ENCODE results near the gene MAST4. TPM values are rescaled to one million over a fixed set of nuclear protein-coding genes. Genes with fewer than 3 reads are reported as not detected.

Gene MAST4
- total and polyA plus RNA-seq, 2 of the 13 experiments (the other 11 are each of a cell fraction or from before 2014, with no cell fraction given): 3.4 to 3.7 TPM

GRCh38 chr5:67025457-67025856 is 429.3 kb downstream of the MAST4 start:
- H3K36me3 ChIP-seq (replicated peaks in 1 of 2; ENCODE audit: control insufficient read depth in 1 of 2, insufficient read depth in 2 of 2, low read length in 2 of 2): no peaks in the 10 kb centered on the region
- DNase-seq (ENCODE audit: low spot score) (no peak), FAIRE-seq (no peak), ATAC-seq (no peak)
- ChIA-PET CTCF (ENCODE audit: low intra/inter-chr PET ratio, low total read pairs) (no interaction called here), POLR2A (no interaction called here)
- in situ Hi-C loops (cut with HindIII; ENCODE audit: extremely low pct_ligation_motif_present, low pct_unique_long_range_greater_than_20kb) (no loop called here), intact Hi-C loops (cut with micrococcal nuclease; ENCODE audit: unreplicated experiment) (no loop called here)
- no peaks in the 10 kb centered on the region for H4K20me1 ChIP-seq (ENCODE audit: insufficient read depth, low read length)
- no peak overlapping the region for H3K4me3 ChIP-seq (replicated peaks in 1 of 3; ENCODE audit: insufficient read depth in 1 of 3, low read depth in 2 of 3, low read length in 3 of 3)
- H3K27ac ChIP-seq (ENCODE audit: extremely low read length, insufficient read depth, low read length): no peak overlapping the region
- H2AFZ ChIP-seq (ENCODE audit: low read length): no peak overlapping the region
- 68% methylated on average over 2 of the region's 2 CpGs for WGBS (ENCODE audit: low lambda C conversion rate)
- no peak overlapping the region for H3K9ac ChIP-seq (ENCODE audit: insufficient read depth, low read depth, low read length)
- no TSS peak for BruUV-seq (replicated peaks)
- no peaks in the 10 kb centered on the region for H3K27me3 ChIP-seq (ENCODE audit: control insufficient read depth in 1 of 2, insufficient read depth in 2 of 2, low read length in 2 of 2)
- peaks cover 4% of the 10 kb centered on the region for H3K4me1 ChIP-seq (ENCODE audit: insufficient read depth, low read length)
- H3K4me2 ChIP-seq (ENCODE audit: low read depth, low read length): no peak overlapping the region
- no peaks in the 10 kb centered on the region for H3K9me3 ChIP-seq (ENCODE audit: low read length)
- TF ChIP-seq ZFYVE20 (CRISPR knock-in tag; IDR thresholded peaks at IDR 0.05; ENCODE audit: borderline replicate concordance, low read depth): no peak
- no peak for TF ChIP-seq PLSCR1 (CRISPR knock-in tag; IDR thresholded peaks at IDR 0.05; ENCODE audit: borderline replicate concordance)
- no peak for TF ChIP-seq MXI1 (IDR thresholded peaks at IDR 0.05; ENCODE audit: borderline replicate concordance, low read depth, low read length)
- TF ChIP-seq FIP1L1 (IDR thresholded peaks at IDR 0.05; ENCODE audit: borderline replicate concordance, insufficient read depth, low read depth, low read length): no peak
- TF ChIP-seq XBP1 (CRISPR knock-in tag; IDR thresholded peaks at IDR 0.05): no peak
- TF ChIP-seq PHF20 (CRISPR knock-in tag; IDR thresholded peaks at IDR 0.05): no peak
- no peak for TF ChIP-seq FOXK1 (CRISPR knock-in tag; IDR thresholded peaks at IDR 0.05; ENCODE audit: borderline replicate concordance, low read depth)
- TF ChIP-seq ZNF121 (CRISPR knock-in tag; IDR thresholded peaks at IDR 0.05): no peak
- TF ChIP-seq SSRP1 (CRISPR knock-in tag; IDR thresholded peaks at IDR 0.05): no peak
- H3K79me2 ChIP-seq (ENCODE audit: insufficient read depth, low read length): no peaks in the 10 kb centered on the region

GRCh38 chr5:67026278-67026677 is 430.1 kb downstream of the MAST4 start:
- no peaks in the 10 kb centered on the region for H3K27me3 ChIP-seq (ENCODE audit: control insufficient read depth in 1 of 2, insufficient read depth in 2 of 2, low read length in 2 of 2)
- CTCF ChIA-PET (ENCODE audit: low intra/inter-chr PET ratio, low total read pairs): no interaction called here
- peaks cover 9% of the 10 kb centered on the region for H3K4me1 ChIP-seq (ENCODE audit: insufficient read depth, low read length)
- FAIRE-seq (no peak), ATAC-seq (no peak), DNase-seq (ENCODE audit: low spot score) (no peak)
- no peak overlapping the region for H3K4me3 ChIP-seq (replicated peaks in 1 of 3; ENCODE audit: insufficient read depth in 1 of 3, low read depth in 2 of 3, low read length in 3 of 3)
- intact Hi-C loops (cut with micrococcal nuclease; ENCODE audit: unreplicated experiment): no loop called here
- BruUV-seq (replicated peaks): no TSS peak
- no peaks in the 10 kb centered on the region for H3K79me2 ChIP-seq (ENCODE audit: insufficient read depth, low read length)
- no peaks in the 10 kb centered on the region for H3K9me3 ChIP-seq (ENCODE audit: low read length)
- in situ Hi-C loops (cut with HindIII; ENCODE audit: extremely low pct_ligation_motif_present, low pct_unique_long_range_greater_than_20kb): no loop called here
- H4K20me1 ChIP-seq (ENCODE audit: insufficient read depth, low read length): no peaks in the 10 kb centered on the region
- no peak overlapping the region for H3K4me2 ChIP-seq (ENCODE audit: low read depth, low read length)
- 90% methylated on average over 1 of the region's 1 CpG for WGBS (ENCODE audit: low lambda C conversion rate)
- H3K27ac ChIP-seq (ENCODE audit: extremely low read length, insufficient read depth, low read length): no peak overlapping the region
- H3K36me3 ChIP-seq (replicated peaks in 1 of 2; ENCODE audit: control insufficient read depth in 1 of 2, insufficient read depth in 2 of 2, low read length in 2 of 2): no peaks in the 10 kb centered on the region
- no peak overlapping the region for H3K9ac ChIP-seq (ENCODE audit: insufficient read depth, low read depth, low read length)
- TF ChIP-seq MTA1 (CRISPR knock-in tag; IDR thresholded peaks at IDR 0.05; ENCODE audit: borderline replicate concordance): no peak
- no peak for TF ChIP-seq ZNF75D (CRISPR knock-in tag; IDR thresholded peaks at IDR 0.05; ENCODE audit: borderline replicate concordance)
- no peak for TF ChIP-seq ZBTB38 (CRISPR knock-in tag; IDR thresholded peaks at IDR 0.05)
- no peak for TF ChIP-seq CEBPB (IDR thresholded peaks at IDR 0.05; ENCODE audit: borderline replicate concordance, low read depth, low read length)
- no peak overlapping the region for H2AFZ ChIP-seq (ENCODE audit: low read length)
- POLR2A ChIA-PET: no interaction called here

All from HepG2 (cell line).